HG03175 (cell line): ENCODE results near the gene TMEM218.

ENCODE experiments used
- ATAC-seq: cut with Tn5 transposase; IDR thresholded peaks from one replicate; pipeline ENCODE4 v1.9.1; 2021; ENCODE audit warnings: mild to moderate bottlenecking, moderate library complexity; ENCODE audit not compliant: unreplicated experiment

Gene TMEM218

GRCh38 chr11:125111343-125112207 lies at the start of gene TMEM218:
Gene TMEM218, minus strand, starts transcription at chr11:125111626. Its CDS starts 9,385 bp downstream, at chr11:125102241.
- peak; percentile 98 for ATAC-seq

GRCh38 chr11:125157953-125158680 lies 46.7 kb upstream of the TMEM218 start:
- no peak for ATAC-seq

GRCh38 chr11:125157118-125157733 lies 45.8 kb upstream of the TMEM218 start:
- no peak for ATAC-seq

- ATAC-seq: no peak
These were observed 45.1 kb upstream of the TMEM218 start for GRCh38 chr11:125156346-125157117.

GRCh38 chr11:125155767-125156166 lies 44.3 kb upstream of the TMEM218 start:
- no peak for ATAC-seq

GRCh38 chr11:125155100-125155444 lies 43.6 kb upstream of the TMEM218 start:
- no peak for ATAC-seq

GRCh38 chr11:125154378-125155099 lies 43.1 kb upstream of the TMEM218 start:
- ATAC-seq: no peak

GRCh38 chr11:125153837-125154236 lies 42.4 kb upstream of the TMEM218 start:
- no peak for ATAC-seq

- ATAC-seq: no peak
These were observed 37.3 kb upstream of the TMEM218 start for GRCh38 chr11:125148743-125149142.

- no peak for ATAC-seq
These were observed 36.6 kb upstream of the TMEM218 start for GRCh38 chr11:125148011-125148410.

- ATAC-seq: no peak
These were observed 35.9 kb upstream of the TMEM218 start for GRCh38 chr11:125147280-125147679.

GRCh38 chr11:125146232-125146631 lies 34.8 kb upstream of the TMEM218 start:
- ATAC-seq: no peak

GRCh38 chr11:125141686-125142535 lies 30.5 kb upstream of the TMEM218 start:
- peak; percentile 80 for ATAC-seq

- no peak for ATAC-seq
These were observed 29.8 kb upstream of the TMEM218 start for GRCh38 chr11:125141178-125141577.

- ATAC-seq: no peak
These were observed 28.8 kb upstream of the TMEM218 start for GRCh38 chr11:125140233-125140632.

GRCh38 chr11:125139778-125140177 lies 28.4 kb upstream of the TMEM218 start:
- no peak for ATAC-seq

- no peak for ATAC-seq
These were observed 27.5 kb upstream of the TMEM218 start for GRCh38 chr11:125138966-125139365.

GRCh38 chr11:125136001-125136400 lies 24.6 kb upstream of the TMEM218 start:
- ATAC-seq: no peak

GRCh38 chr11:125132596-125132995 lies 21.2 kb upstream of the TMEM218 start:
- ATAC-seq: no peak
